DND-41 (cell line): Measurements from ENCODE around the gene AFF1.

ENCODE experiments used
- CTCF ChIP-seq: IDR thresholded peaks from 2 replicates; pipeline ENCODE4 v1.5.1; 2012; ENCODE audit warnings: borderline replicate concordance, low read length, moderate library complexity, mild to moderate bottlenecking; ENCODE audit not compliant: poor library complexity, severe bottlenecking; ENCODE audit errors: extremely low read depth
- EZH2 ChIP-seq: IDR thresholded peaks from 3 replicates; pipeline ENCODE4 v1.6.1; 2012; ENCODE audit warnings: borderline replicate concordance, low read depth, mild to moderate bottlenecking, moderate library complexity, low read length, inconsistent platforms; ENCODE audit not compliant: severe bottlenecking

GRCh38 chr4:87037671-87038334 lies 103.0 kb downstream of the AFF1 start:
- no peak for TF ChIP-seq CTCF
- no peak for TF ChIP-seq EZH2
